ENCODE measurements around the gene MCM3. TPM values are rescaled to one million over a fixed set of nuclear protein-coding genes. Genes with fewer than 3 reads are reported as not detected.

MCM3 gene
- total and polyA plus RNA-seq, 2 donors (not counting 1 experiment from before 2014, with no cell fraction given), result 15.9 to 40.3 TPM

DNA sequence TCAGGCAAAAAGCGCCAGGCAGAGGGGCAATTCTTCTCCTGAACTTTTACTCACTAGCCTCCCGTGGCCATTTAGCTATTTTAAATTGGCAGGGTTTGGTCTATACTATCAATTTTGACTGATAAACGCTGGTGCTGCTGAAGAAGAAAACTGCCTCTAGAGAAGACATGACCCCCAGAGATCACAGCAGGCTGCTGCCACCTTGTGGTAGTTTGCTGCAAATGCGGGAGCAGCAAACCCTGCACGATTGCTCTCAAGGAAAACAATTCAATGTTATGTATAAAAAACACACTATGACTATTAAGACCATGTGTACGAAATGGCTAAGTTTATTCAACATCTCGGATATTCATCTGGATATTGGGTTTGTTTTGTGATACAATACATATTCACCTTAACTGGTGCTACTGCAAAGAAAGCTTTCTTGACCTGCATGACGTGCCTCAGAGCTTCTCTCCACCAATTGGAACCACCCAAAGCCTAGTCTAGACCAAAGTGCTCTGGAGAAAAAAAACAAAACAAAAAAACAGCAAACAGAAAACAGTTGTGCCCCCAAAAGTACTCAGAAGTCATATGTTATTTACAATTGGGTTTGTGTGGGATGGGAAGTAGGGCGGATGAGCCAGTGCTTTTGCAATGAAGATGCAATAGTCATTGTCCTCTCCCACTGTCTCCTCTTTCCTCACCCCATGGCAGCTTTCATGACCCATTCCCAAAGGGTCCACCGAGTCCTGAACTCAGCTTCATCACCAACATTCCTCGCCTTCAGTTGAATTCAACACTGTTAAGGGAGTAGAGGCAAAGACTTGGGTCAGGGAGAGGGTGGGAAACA is 20.6 kb downstream of the MCM3 start:
- TF ChIP-seq EZH2 (IDR thresholded peaks at IDR 0.05; ENCODE audit: low read length, missing control alignments), result no peak
- TF ChIP-seq, protein P1, sequence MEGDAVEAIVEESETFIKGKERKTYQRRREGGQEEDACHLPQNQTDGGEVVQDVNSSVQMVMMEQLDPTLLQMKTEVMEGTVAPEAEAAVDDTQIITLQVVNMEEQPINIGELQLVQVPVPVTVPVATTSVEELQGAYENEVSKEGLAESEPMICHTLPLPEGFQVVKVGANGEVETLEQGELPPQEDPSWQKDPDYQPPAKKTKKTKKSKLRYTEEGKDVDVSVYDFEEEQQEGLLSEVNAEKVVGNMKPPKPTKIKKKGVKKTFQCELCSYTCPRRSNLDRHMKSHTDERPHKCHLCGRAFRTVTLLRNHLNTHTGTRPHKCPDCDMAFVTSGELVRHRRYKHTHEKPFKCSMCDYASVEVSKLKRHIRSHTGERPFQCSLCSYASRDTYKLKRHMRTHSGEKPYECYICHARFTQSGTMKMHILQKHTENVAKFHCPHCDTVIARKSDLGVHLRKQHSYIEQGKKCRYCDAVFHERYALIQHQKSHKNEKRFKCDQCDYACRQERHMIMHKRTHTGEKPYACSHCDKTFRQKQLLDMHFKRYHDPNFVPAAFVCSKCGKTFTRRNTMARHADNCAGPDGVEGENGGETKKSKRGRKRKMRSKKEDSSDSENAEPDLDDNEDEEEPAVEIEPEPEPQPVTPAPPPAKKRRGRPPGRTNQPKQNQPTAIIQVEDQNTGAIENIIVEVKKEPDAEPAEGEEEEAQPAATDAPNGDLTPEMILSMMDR (conservative IDR thresholded peaks at IDR 0.05 in 1 of 2, IDR thresholded peaks at IDR 0.05 in 1 of 2; ENCODE audit: low read depth in 1 of 2, low read length in 2 of 2), result peak; percentile 95 to 100
- no peaks in the 10 kb centered on the region for H3K27me3 ChIP-seq (ENCODE audit: control insufficient read depth, insufficient read depth, low read length)
- H3K9me3 ChIP-seq (ENCODE audit: control insufficient read depth, insufficient read depth, low read depth, low read length), result no peaks in the 10 kb centered on the region
- no peaks in the 10 kb centered on the region for H4K20me1 ChIP-seq (ENCODE audit: control insufficient read depth, extremely low read depth, insufficient read depth, low read length)
- H3K4me1 ChIP-seq (ENCODE audit: control insufficient read depth, extremely low read depth, insufficient read depth, low read length), result peaks cover 9% of the 10 kb centered on the region
- no peak overlapping the region for H3K9ac ChIP-seq (ENCODE audit: insufficient read depth, low read length)
- DNase-seq (ENCODE audit: low read depth in 2 of 2), result peak; percentile 33 to 74
- no peak overlapping the region for H3K27ac ChIP-seq (ENCODE audit: insufficient read depth, low read length)
- no peak overlapping the region for H3K4me3 ChIP-seq (replicated peaks in 1 of 4; ENCODE audit: control extremely low read depth in 1 of 4, insufficient read depth in 1 of 4, low read depth in 3 of 4, low read length in 4 of 4)
- H3K36me3 ChIP-seq (ENCODE audit: control insufficient read depth, insufficient read depth, low read length), result peaks cover 18% of the 10 kb centered on the region
- H3K79me2 ChIP-seq (ENCODE audit: control insufficient read depth, insufficient read depth, low read length), result no peaks in the 10 kb centered on the region
- no peak overlapping the region for H3K4me2 ChIP-seq (ENCODE audit: extremely low read depth, insufficient read depth, low read length)
- H2AFZ ChIP-seq (ENCODE audit: low read length), result no peak overlapping the region

DNA sequence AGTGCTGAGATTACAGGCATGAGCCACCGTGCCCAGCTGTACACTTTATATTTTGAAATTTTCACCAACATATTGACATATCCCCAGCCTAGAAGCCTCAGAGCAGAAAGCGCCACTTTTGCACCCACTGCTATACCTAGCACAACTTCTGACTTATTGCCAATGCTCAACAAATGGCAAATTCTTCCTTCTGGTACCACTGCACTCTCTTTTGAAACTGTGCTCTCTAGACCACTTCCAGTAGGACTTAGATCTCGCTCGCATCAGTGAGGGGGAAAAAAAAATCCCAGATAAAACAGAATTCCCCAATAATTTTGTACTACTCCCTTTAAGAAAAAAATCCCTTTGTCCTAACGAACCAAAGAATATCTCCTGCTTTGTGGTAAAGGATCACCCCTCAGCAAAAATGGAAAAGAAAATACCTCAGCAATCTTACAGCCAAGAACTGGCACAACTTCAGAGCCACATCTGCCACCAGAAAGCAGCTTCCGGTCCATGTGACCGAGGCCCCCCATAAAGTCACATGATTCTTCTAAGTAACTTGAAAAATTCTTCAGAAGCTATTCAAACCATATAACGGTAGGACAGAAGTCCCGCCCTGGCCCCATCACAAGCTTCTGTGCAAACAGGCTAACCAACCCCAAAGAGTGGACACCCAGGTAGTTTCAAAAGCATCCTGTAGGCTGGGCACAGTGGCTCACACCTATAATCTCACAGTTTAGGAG is 21.8 kb downstream of the MCM3 start:
- no peak overlapping the region for H3K27ac ChIP-seq (ENCODE audit: insufficient read depth, low read length)
- no peak overlapping the region for H2AFZ ChIP-seq (ENCODE audit: low read length)
- no peak overlapping the region for H3K4me3 ChIP-seq (replicated peaks in 1 of 4; ENCODE audit: control extremely low read depth in 1 of 4, insufficient read depth in 1 of 4, low read depth in 3 of 4, low read length in 4 of 4)
- no peaks in the 10 kb centered on the region for H3K27me3 ChIP-seq (ENCODE audit: control insufficient read depth, insufficient read depth, low read length)
- no peaks in the 10 kb centered on the region for H3K9me3 ChIP-seq (ENCODE audit: control insufficient read depth, insufficient read depth, low read depth, low read length)
- no peak overlapping the region for H3K9ac ChIP-seq (ENCODE audit: insufficient read depth, low read length)
- H3K36me3 ChIP-seq (ENCODE audit: control insufficient read depth, insufficient read depth, low read length), result peaks cover 12% of the 10 kb centered on the region
- no peak overlapping the region for H3K4me2 ChIP-seq (ENCODE audit: extremely low read depth, insufficient read depth, low read length)
- no peaks in the 10 kb centered on the region for H3K79me2 ChIP-seq (ENCODE audit: control insufficient read depth, insufficient read depth, low read length)
- peaks cover 9% of the 10 kb centered on the region for H3K4me1 ChIP-seq (ENCODE audit: control insufficient read depth, extremely low read depth, insufficient read depth, low read length)
- no peak for TF ChIP-seq EZH2 (IDR thresholded peaks at IDR 0.05; ENCODE audit: low read length, missing control alignments)
- TF ChIP-seq, protein P1 (conservative IDR thresholded peaks at IDR 0.05 in 1 of 2, IDR thresholded peaks at IDR 0.05 in 1 of 2; ENCODE audit: low read depth in 1 of 2, low read length in 2 of 2), result no peak
- no peak for DNase-seq (ENCODE audit: low read depth in 2 of 2)
- no peaks in the 10 kb centered on the region for H4K20me1 ChIP-seq (ENCODE audit: control insufficient read depth, extremely low read depth, insufficient read depth, low read length)

DNA sequence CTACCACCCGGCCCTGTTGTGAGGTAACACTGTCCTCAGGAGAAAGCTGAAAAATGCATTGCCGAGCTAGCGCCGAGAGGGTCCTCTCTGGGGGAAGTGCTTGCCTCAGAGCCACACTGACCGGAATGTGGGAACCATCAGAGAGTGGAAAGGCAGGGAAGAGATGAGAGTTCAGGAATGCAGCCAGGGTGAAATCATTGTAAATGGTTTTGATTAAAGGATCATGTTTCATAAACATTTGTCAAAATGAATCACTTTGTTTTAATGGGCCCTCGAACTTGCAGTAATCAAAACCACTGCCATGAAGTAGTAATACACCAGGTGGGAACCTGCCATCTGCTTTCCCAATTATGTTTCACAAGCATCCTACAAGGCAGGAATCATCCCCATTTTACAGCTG is 23.3 kb downstream of the MCM3 start:
- Histone ChIP-seq H3K9me3 (ENCODE audit: control insufficient read depth, insufficient read depth, low read depth, low read length) (no peaks in the 10 kb centered on the region), H2AFZ (ENCODE audit: low read length) (no peak overlapping the region), H3K27me3 (ENCODE audit: control insufficient read depth, insufficient read depth, low read length) (no peaks in the 10 kb centered on the region), H3K9ac (ENCODE audit: insufficient read depth, low read length) (no peak overlapping the region), H3K4me1 (ENCODE audit: control insufficient read depth, extremely low read depth, insufficient read depth, low read length) (peaks cover 9% of the 10 kb centered on the region), H3K4me2 (ENCODE audit: extremely low read depth, insufficient read depth, low read length) (peak overlapping the region; percentile 11), H3K4me3 (replicated peaks in 1 of 4; ENCODE audit: control extremely low read depth in 1 of 4, insufficient read depth in 1 of 4, low read depth in 3 of 4, low read length in 4 of 4) (no peak overlapping the region), H3K79me2 (ENCODE audit: control insufficient read depth, insufficient read depth, low read length) (no peaks in the 10 kb centered on the region), H3K36me3 (ENCODE audit: control insufficient read depth, insufficient read depth, low read length) (peaks cover 10% of the 10 kb centered on the region), H3K27ac (ENCODE audit: insufficient read depth, low read length) (peak overlapping the region; percentile 29), H4K20me1 (ENCODE audit: control insufficient read depth, extremely low read depth, insufficient read depth, low read length) (no peaks in the 10 kb centered on the region)
- TF ChIP-seq EZH2 (IDR thresholded peaks at IDR 0.05; ENCODE audit: low read length, missing control alignments), result no peak
- TF ChIP-seq, protein P1 (conservative IDR thresholded peaks at IDR 0.05 in 1 of 2, IDR thresholded peaks at IDR 0.05 in 1 of 2; ENCODE audit: low read depth in 1 of 2, low read length in 2 of 2), result no peak
- peak; percentile 51 to 54 for DNase-seq (ENCODE audit: low read depth in 2 of 2)
